C4-2B (cell line): ENCODE results near the gene CX3CL1.

Experiments used
- H3K27ac ChIP-seq: fragments of 450-650 bp; 2 replicates; pipeline ENCODE4 v1.5.1; 2017
- ZFX ChIP-seq: fragments of 450-650 bp; IDR thresholded peaks from 2 replicates; pipeline ENCODE4 v1.6.1; 2017
- TF ChIP-seq, protein P1 (sequence below): fragments of 450-650 bp; conservative IDR thresholded peaks from 2 replicates; pipeline ENCODE4 v1.5.1; 2017; ENCODE audit warnings: mild to moderate bottlenecking

CX3CL1 gene

DNA sequence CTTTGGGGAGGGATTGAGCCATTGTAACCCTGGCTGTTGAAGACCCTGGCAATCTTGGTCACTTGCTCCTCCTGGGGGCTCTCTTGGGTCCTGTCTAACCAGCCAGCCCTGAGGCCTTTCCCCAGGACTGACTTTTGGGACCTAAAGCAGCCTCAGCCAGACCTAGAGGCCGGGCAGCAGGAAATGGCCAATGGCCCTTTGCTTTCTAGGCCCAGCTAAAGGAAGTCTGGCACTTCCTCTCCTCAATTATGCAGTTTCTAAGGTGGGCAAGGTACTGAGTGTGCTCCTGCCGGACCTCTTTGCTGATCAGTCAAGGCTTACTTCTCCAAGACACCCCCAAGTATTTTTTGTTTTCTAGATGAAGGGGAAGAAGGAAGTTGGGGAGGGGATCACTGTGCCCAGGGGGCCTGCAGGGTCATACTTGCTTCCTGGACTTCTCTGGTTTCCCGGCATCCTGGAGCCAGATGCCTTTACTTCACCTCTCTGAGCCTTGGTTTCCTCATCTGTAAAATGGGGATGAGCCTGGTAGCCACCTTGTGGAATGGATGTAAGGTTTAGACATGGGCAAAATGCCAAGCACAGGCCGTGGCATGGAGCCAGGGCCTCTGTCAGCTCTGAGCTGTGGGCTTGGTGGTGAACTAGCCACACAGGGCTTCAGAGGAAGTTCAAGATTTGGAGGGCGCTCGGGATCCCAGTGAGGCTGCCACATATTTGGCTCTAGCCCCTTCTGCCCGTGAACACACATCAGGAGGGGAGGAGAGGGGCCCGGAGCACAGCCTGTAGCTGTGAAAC, 8.6 kb downstream of the CX3CL1 start:
- no peak overlapping the region for H3K27ac ChIP-seq
- TF ChIP-seq, protein P1, sequence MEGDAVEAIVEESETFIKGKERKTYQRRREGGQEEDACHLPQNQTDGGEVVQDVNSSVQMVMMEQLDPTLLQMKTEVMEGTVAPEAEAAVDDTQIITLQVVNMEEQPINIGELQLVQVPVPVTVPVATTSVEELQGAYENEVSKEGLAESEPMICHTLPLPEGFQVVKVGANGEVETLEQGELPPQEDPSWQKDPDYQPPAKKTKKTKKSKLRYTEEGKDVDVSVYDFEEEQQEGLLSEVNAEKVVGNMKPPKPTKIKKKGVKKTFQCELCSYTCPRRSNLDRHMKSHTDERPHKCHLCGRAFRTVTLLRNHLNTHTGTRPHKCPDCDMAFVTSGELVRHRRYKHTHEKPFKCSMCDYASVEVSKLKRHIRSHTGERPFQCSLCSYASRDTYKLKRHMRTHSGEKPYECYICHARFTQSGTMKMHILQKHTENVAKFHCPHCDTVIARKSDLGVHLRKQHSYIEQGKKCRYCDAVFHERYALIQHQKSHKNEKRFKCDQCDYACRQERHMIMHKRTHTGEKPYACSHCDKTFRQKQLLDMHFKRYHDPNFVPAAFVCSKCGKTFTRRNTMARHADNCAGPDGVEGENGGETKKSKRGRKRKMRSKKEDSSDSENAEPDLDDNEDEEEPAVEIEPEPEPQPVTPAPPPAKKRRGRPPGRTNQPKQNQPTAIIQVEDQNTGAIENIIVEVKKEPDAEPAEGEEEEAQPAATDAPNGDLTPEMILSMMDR: no peak
- TF ChIP-seq ZFX: no peak

DNA sequence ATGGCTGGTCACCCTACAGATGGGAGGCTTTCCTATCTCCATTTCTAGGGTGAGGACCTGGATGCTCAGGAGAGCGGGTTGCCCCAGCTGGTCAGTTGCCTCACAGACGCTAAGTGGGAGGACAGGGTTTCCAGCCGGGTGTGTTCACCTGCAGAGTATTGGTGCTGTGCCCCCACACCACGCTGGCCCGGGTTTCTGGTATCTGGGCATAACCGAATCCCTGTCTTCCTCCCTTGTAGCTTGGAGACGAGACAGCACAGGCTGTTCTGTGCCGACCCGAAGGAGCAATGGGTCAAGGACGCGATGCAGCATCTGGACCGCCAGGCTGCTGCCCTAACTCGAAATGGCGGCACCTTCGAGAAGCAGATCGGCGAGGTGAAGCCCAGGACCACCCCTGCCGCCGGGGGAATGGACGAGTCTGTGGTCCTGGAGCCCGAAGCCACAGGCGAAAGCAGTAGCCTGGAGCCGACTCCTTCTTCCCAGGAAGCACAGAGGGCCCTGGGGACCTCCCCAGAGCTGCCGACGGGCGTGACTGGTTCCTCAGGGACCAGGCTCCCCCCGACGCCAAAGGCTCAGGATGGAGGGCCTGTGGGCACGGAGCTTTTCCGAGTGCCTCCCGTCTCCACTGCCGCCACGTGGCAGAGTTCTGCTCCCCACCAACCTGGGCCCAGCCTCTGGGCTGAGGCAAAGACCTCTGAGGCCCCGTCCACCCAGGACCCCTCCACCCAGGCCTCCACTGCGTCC, 9.7 kb downstream of the CX3CL1 start:
- no peak overlapping the region for H3K27ac ChIP-seq
- no peak for TF ChIP-seq ZFX
- TF ChIP-seq, protein P1: no peak

DNA sequence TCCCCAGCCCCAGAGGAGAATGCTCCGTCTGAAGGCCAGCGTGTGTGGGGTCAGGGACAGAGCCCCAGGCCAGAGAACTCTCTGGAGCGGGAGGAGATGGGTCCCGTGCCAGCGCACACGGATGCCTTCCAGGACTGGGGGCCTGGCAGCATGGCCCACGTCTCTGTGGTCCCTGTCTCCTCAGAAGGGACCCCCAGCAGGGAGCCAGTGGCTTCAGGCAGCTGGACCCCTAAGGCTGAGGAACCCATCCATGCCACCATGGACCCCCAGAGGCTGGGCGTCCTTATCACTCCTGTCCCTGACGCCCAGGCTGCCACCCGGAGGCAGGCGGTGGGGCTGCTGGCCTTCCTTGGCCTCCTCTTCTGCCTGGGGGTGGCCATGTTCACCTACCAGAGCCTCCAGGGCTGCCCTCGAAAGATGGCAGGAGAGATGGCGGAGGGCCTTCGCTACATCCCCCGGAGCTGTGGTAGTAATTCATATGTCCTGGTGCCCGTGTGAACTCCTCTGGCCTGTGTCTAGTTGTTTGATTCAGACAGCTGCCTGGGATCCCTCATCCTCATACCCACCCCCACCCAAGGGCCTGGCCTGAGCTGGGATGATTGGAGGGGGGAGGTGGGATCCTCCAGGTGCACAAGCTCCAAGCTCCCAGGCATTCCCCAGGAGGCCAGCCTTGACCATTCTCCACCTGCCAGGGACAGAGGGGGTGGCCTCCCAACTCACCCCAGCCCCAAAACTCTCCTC, 10.4 kb downstream of the CX3CL1 start:
- no peak overlapping the region for H3K27ac ChIP-seq
- TF ChIP-seq, protein P1: no peak; the same call in 1 of the 2 replicates
- TF ChIP-seq ZFX: no peak

DNA sequence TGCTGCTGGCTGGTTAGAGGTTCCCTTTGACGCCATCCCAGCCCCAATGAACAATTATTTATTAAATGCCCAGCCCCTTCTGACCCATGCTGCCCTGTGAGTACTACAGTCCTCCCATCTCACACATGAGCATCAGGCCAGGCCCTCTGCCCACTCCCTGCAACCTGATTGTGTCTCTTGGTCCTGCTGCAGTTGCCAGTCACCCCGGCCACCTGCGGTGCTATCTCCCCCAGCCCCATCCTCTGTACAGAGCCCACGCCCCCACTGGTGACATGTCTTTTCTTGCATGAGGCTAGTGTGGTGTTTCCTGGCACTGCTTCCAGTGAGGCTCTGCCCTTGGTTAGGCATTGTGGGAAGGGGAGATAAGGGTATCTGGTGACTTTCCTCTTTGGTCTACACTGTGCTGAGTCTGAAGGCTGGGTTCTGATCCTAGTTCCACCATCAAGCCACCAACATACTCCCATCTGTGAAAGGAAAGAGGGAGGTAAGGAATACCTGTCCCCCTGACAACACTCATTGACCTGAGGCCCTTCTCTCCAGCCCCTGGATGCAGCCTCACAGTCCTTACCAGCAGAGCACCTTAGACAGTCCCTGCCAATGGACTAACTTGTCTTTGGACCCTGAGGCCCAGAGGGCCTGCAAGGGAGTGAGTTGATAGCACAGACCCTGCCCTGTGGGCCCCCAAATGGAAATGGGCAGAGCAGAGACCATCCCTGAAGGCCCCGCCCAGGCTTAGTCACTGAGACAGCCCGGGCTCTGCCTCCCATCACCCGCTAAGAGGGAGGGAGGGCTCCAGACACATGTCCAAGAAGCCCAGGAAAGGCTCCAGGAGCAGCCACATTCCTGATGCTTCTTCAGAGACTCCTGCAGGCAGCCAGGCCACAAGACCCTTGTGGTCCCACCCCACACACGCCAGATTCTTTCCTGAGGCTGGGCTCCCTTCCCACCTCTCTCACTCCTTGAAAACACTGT, 11.3 kb downstream of the CX3CL1 start:
- no peak overlapping the region for H3K27ac ChIP-seq
- TF ChIP-seq, protein P1: no peak
- no peak for TF ChIP-seq ZFX

DNA sequence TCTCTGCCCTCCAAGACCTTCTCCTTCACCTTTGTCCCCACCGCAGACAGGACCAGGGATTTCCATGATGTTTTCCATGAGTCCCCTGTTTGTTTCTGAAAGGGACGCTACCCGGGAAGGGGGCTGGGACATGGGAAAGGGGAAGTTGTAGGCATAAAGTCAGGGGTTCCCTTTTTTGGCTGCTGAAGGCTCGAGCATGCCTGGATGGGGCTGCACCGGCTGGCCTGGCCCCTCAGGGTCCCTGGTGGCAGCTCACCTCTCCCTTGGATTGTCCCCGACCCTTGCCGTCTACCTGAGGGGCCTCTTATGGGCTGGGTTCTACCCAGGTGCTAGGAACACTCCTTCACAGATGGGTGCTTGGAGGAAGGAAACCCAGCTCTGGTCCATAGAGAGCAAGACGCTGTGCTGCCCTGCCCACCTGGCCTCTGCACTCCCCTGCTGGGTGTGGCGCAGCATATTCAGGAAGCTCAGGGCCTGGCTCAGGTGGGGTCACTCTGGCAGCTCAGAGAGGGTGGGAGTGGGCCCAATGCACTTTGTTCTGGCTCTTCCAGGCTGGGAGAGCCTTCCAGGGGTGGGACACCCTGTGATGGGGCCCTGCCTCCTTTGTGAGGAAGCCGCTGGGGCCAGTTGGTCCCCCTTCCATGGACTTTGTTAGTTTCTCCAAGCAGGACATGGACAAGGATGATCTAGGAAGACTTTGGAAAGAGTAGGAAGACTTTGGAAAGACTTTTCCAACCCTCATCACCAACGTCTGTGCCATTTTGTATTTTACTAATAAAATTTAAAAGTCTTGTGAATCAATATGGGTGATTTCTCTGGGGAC, 12.2 kb downstream of the CX3CL1 start:
- H3K27ac ChIP-seq: no peak overlapping the region
- TF ChIP-seq ZFX: no peak
- TF ChIP-seq, protein P1: no peak

DNA sequence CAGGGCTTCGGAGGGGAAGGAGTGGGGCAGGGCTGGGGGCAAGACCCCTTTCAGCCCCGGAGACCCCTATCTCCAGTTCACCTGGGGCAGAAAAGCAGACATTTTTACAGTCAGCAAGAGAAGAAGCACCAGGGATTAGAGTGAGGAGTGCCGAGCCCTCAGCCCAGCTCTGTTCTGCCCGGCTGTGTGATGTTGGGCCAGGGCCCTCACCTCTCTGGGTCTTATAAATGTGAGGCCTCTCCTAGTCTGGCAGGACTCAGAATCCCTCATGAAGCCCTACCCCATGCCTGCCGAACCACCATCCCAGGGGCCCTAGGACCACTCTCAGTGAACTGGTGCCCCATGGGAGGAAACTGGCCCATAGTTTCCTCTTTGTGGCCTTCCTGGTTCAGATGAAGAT, 12.8 kb downstream of the CX3CL1 start:
- H3K27ac ChIP-seq: no peak overlapping the region
- TF ChIP-seq, protein P1: no peak
